ENCODE results near the gene ZIC5.

GRCh38 chr13:99926014-99926731 lies 45.4 kb downstream of the ZIC5 start:
- TF ChIP-seq CTCF (IDR thresholded peaks at IDR 0.05) (no peak), POLR2A (IDR thresholded peaks at IDR 0.05) (no peak)
